Fibroblast of villous mesenchyme (primary cell): ENCODE data around the gene EIF2AK2. TPM values are rescaled to one million over a fixed set of nuclear protein-coding genes. Genes with fewer than 3 reads are reported as not detected.

ENCODE experiments used
- DNase-seq: peaks from one replicate; pipeline ENCODE4 v3.0.0-alpha.2; 2010; ENCODE audit warnings: low read depth
- H3K4me3 ChIP-seq: 2 replicates; pipeline ENCODE4 v1.5.1; 2011; ENCODE audit warnings: low read depth, mild to moderate bottlenecking, low read length
- CTCF ChIP-seq: IDR thresholded peaks from 2 replicates; pipeline ENCODE4 v1.5.1; 2012; ENCODE audit warnings: low read depth, mild to moderate bottlenecking, low read length; ENCODE audit not compliant: insufficient read depth
- total RNA-seq: library from RNA; depleted of rRNA; stranded (reverse); fragments of >200 nt; gene quantifications from 2 replicates; pipeline ENCODE4 v1.2.3, GENCODE V29; 2012

EIF2AK2 gene
- total RNA-seq, 1 donor, result 48.4 TPM

GRCh38 chr2:37149626-37150322, 7.0 kb downstream of the EIF2AK2 start:
- DNase-seq, result peak; percentile 56
- H3K4me3 ChIP-seq, result no peak overlapping the region
- no peak for TF ChIP-seq CTCF

DNA sequence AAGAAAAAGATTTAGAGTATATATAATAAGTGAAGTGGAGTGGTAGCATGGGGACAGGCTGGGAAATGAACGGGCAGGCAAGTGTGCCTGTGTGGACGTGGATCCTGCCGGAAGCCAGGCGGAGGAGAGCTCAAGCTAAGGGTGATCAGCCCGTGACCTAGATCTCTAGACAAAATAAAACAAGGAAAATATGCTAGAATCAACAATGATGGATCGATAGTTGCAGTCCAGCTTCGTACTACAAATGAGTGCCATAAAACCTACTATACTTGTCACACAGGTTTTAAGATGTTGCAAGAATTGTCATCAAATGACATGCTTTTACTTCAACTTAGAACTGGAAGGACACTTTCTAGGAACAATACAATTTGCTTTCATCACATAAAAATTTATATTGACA, 8.5 kb downstream of the EIF2AK2 start:
- DNase-seq, result no peak
- no peak overlapping the region for H3K4me3 ChIP-seq
- no peak for TF ChIP-seq CTCF

GRCh38 chr2:37146062-37146461, 10.7 kb downstream of the EIF2AK2 start:
- TF ChIP-seq CTCF, result no peak
- DNase-seq, result no peak
- no peak overlapping the region for H3K4me3 ChIP-seq

DNA sequence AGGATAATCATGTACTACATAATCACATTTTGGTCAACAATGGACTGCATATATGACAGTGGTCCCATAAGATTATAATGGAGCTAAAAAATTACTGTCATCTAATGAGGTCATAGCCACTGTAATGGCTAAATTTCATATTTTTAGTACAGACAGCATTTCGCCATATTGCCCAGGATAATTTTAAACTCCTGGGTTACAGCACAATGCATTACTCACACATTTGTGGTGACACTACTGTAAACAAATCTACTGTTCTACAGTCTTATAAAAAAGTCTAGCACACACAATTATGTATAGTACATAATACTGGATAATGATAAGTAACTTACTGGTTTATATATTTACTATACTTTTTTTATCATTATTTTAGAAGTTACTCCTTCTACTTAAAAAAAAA, 12.8 kb downstream of the EIF2AK2 start:
- no peak overlapping the region for H3K4me3 ChIP-seq
- no peak for TF ChIP-seq CTCF
- peak; percentile 55 for DNase-seq

DNA sequence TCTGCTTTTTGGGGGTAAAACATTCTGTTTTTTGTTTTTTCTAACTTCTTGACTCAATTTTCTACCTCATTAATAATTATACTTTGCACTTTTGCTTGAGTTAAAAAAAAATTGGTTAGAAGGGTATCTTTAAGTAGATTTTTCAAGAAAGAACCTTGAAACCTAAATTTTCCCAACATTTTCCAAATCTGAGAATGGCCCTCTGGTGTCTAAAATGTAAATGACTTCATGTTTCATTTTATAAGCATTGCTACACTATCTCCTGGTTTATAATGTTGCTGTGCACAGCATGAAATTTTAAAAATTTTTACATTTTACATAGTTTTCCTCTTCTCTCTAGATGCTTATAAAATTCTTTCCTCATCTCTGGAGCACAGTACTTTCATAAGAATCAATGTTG, 14.2 kb downstream of the EIF2AK2 start:
- H3K4me3 ChIP-seq, result no peak overlapping the region
- TF ChIP-seq CTCF, result no peak
- no peak for DNase-seq

DNA sequence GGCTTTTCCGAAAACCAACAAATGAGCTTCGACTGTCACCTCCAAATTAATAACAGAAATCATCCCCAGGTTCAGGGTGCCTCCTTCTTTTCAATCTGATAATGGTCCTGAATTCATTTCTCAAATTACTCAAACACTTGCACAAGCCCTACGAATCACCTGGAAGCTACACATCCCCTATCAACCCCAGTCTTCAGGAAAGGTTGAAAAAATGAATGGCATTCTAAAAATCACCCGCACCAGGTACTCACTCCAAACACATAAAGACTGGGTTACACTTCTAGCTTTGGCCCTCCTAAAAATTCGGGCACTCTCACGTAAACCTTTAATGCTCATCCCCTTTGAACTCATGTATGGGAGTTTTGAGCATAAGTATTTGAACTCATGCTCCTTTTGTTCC, 23.9 kb downstream of the EIF2AK2 start:
- H3K4me3 ChIP-seq, result no peak overlapping the region
- no peak for TF ChIP-seq CTCF
- no peak for DNase-seq

DNA sequence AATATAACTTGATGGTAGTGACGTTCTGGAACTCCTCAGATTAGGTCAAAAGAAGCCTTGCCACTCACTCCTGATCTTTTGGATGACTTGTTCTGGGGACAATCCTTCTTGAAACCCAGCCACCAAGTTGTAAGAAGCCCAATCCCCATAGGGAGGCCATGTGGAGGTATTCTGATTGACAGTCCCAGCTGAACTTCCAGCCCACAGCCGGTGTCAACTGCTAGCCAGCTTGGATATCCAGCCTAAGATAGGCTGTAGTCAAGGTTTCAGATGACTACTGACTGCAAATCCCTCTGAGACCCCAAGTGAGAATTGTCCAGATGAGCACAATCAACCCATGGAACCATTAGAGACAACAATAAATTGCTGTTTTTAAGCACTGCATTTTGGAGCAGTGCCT, 31.4 kb downstream of the EIF2AK2 start:
- H3K4me3 ChIP-seq, result no peak overlapping the region
- DNase-seq, result no peak
- no peak for TF ChIP-seq CTCF
